Measurements from ENCODE around the gene ZFP64.

The ZFP64 gene

GRCh38 chr20:52213995-52214394 lies 22.4 kb upstream of the ZFP64 start:
- Histone ChIP-seq H3K4me2 (ENCODE audit: low read length) (no peak overlapping the region), H3K9me2 (replicated peaks; ENCODE audit: control insufficient read depth, low read length) (no peaks in the 10 kb centered on the region), H3K4me3 (ENCODE audit: low read length) (no peak overlapping the region), H3K27ac (ENCODE audit: low read depth, low read length) (no peak overlapping the region), H4K20me1 (ENCODE audit: control insufficient read depth, insufficient read depth, low read depth, low read length) (no peaks in the 10 kb centered on the region), H3F3A (ENCODE audit: control insufficient read depth, insufficient read depth) (no peaks in the 10 kb centered on the region), H3K36me3 (ENCODE audit: control insufficient read depth, low read length) (no peaks in the 10 kb centered on the region), H3K79me2 (ENCODE audit: control insufficient read depth, low read length) (no peaks in the 10 kb centered on the region), H3K4me1 (ENCODE audit: control insufficient read depth, low read length) (peaks cover 3% of the 10 kb centered on the region; the same call in 1 of the 2 replicates), H3K27me3 (ENCODE audit: control insufficient read depth, low read length) (peaks cover 9% of the 10 kb centered on the region; the same call in 1 of the 2 replicates), H3K9me3 (ENCODE audit: control insufficient read depth, insufficient read depth, low read length) (no peaks in the 10 kb centered on the region)
- TF ChIP-seq EZH2phosphoT487 (IDR thresholded peaks at IDR 0.05; ENCODE audit: borderline replicate concordance, low read length) = no peak
- TF ChIP-seq, protein P1, sequence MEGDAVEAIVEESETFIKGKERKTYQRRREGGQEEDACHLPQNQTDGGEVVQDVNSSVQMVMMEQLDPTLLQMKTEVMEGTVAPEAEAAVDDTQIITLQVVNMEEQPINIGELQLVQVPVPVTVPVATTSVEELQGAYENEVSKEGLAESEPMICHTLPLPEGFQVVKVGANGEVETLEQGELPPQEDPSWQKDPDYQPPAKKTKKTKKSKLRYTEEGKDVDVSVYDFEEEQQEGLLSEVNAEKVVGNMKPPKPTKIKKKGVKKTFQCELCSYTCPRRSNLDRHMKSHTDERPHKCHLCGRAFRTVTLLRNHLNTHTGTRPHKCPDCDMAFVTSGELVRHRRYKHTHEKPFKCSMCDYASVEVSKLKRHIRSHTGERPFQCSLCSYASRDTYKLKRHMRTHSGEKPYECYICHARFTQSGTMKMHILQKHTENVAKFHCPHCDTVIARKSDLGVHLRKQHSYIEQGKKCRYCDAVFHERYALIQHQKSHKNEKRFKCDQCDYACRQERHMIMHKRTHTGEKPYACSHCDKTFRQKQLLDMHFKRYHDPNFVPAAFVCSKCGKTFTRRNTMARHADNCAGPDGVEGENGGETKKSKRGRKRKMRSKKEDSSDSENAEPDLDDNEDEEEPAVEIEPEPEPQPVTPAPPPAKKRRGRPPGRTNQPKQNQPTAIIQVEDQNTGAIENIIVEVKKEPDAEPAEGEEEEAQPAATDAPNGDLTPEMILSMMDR (IDR thresholded peaks at IDR 0.05; ENCODE audit: low read depth, low read length, poor library complexity, severe bottlenecking) = no peak

DNA sequence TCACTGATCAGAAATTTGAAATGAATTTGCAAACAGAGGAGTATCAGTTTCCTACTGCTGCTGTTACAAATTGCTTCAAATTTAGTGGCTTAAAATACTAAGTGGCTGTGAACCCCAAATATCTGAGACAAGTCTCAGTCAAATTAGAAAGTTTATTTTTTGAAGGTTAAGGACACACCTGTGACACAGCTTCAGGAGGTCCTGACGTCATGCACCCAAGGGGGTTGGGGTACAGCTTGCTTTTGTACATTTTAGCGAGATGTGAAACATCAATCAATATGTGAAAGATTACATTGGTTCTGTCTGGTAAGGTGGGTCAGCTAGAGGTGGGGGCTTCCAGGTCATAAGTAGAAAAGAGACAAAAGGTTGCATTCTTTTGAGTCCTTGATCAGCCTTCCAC lies 21.4 kb upstream of the ZFP64 start:
- Histone ChIP-seq H3K79me2 (ENCODE audit: control insufficient read depth, low read length) (no peaks in the 10 kb centered on the region), H3K9me3 (ENCODE audit: control insufficient read depth, insufficient read depth, low read length) (no peaks in the 10 kb centered on the region), H3K27ac (ENCODE audit: low read depth, low read length) (no peak overlapping the region), H3K36me3 (ENCODE audit: control insufficient read depth, low read length) (no peaks in the 10 kb centered on the region), H3K4me2 (ENCODE audit: low read length) (no peak overlapping the region), H3K4me3 (ENCODE audit: low read length) (no peak overlapping the region), H3K27me3 (ENCODE audit: control insufficient read depth, low read length) (peaks cover 9% of the 10 kb centered on the region; the same call in 1 of the 2 replicates), H3K9me2 (replicated peaks; ENCODE audit: control insufficient read depth, low read length) (no peaks in the 10 kb centered on the region), H3K4me1 (ENCODE audit: control insufficient read depth, low read length) (peaks cover 3% of the 10 kb centered on the region; the same call in 1 of the 2 replicates), H4K20me1 (ENCODE audit: control insufficient read depth, insufficient read depth, low read depth, low read length) (no peaks in the 10 kb centered on the region), H3F3A (ENCODE audit: control insufficient read depth, insufficient read depth) (no peaks in the 10 kb centered on the region)
- no peak for TF ChIP-seq EZH2phosphoT487 (IDR thresholded peaks at IDR 0.05; ENCODE audit: borderline replicate concordance, low read length)
- TF ChIP-seq, protein P1 (IDR thresholded peaks at IDR 0.05; ENCODE audit: low read depth, low read length, poor library complexity, severe bottlenecking) = no peak

DNA sequence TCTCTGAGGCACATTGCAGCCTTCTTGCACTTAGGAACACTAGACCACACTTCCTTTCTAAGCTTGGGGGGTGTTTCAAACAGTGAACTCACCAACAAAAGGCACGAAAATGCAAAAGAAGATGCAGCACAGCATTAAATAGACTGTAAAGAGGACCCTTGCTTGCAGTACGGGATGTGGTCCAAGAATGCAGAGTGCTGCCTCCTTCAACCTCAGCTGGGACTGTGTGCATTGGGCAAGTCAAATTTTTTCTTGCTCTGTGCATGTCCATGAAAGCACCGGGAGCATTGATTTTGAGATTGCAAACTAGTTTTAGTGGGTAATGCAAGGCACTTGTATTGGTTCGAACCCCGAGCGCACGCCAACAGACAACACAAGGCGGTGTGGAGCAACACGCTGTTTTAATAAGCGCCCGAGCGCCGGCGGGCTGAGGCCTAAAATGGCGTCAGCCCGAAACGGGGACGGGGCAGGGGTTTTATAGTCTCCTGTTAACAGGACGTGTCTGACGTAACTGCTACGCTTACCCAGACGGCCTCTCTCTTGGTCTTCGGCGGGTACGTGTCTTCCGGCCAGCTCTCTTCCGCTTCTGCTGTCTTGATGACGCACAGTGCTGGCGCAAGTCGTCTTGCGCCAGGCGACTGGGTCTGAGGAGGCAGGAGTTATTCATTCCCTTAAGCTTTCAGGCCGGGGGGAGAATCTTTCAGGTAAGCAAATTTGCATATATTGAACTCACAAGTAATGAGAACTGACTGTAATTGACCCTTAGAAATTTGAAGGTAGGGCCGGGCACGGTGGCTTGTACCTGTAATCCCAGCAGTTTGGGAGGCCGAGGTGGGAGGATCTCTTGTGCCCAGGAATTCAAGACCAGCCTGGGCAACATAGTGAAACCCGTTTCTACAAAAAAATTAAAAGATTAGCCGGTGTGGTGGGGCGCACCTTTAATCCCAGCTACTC lies 18.7 kb upstream of the ZFP64 start:
- no peak for TF ChIP-seq EZH2phosphoT487 (IDR thresholded peaks at IDR 0.05; ENCODE audit: borderline replicate concordance, low read length)
- TF ChIP-seq, protein P1 (IDR thresholded peaks at IDR 0.05; ENCODE audit: low read depth, low read length, poor library complexity, severe bottlenecking) = no peak

More for the DNA sequence above, 18.7 kb upstream of the ZFP64 start:
- Histone ChIP-seq H3K4me3 (ENCODE audit: low read length) (no peak overlapping the region), H3F3A (ENCODE audit: control insufficient read depth, insufficient read depth) (no peaks in the 10 kb centered on the region), H3K36me3 (ENCODE audit: control insufficient read depth, low read length) (no peaks in the 10 kb centered on the region), H3K4me2 (ENCODE audit: low read length) (no peak overlapping the region), H3K79me2 (ENCODE audit: control insufficient read depth, low read length) (no peaks in the 10 kb centered on the region), H3K4me1 (ENCODE audit: control insufficient read depth, low read length) (peaks cover 3% of the 10 kb centered on the region; the same call in 1 of the 2 replicates), H3K27me3 (ENCODE audit: control insufficient read depth, low read length) (peaks cover 9% of the 10 kb centered on the region; the same call in 1 of the 2 replicates), H3K9me2 (replicated peaks; ENCODE audit: control insufficient read depth, low read length) (no peaks in the 10 kb centered on the region), H3K9me3 (ENCODE audit: control insufficient read depth, insufficient read depth, low read length) (no peaks in the 10 kb centered on the region), H3K27ac (ENCODE audit: low read depth, low read length) (no peak overlapping the region), H4K20me1 (ENCODE audit: control insufficient read depth, insufficient read depth, low read depth, low read length) (no peaks in the 10 kb centered on the region)
